C1 segment of cervical spinal cord (tissue), 14 donors: ENCODE data around the gene SGMS1.
A peak's percentile ranks its signal among the peaks of the same experiment; 100 is the strongest.
"Not testable (repeated sequence)": the region's sequence is repeated elsewhere in the genome, so short reads cannot be mapped to it uniquely, and the experiment has no call there.

Experiments
- DNase-seq, 14 donors: peaks; one replicate each; lab custom pipeline; 2025; lab: John Stamatoyannopoulos, UW

The SGMS1 gene

GRCh38 chr10:50623663-50624412, at the start of gene SGMS1:
TSS of gene SGMS1 (minus strand) at chr10:50623956. CDS start at chr10:50344114, 279,842 bp downstream.
- DNase-seq, result peak; percentile 34 to 93 (median 84)

- not testable (repeated sequence) for DNase-seq
Observed at GRCh38 chr10:50672152-50672551, 48.4 kb upstream of the SGMS1 start.

GRCh38 chr10:50671645-50672044, 47.9 kb upstream of the SGMS1 start:
- DNase-seq, result not testable (repeated sequence)

- DNase-seq, result not testable (repeated sequence)
Observed at GRCh38 chr10:50669957-50670356, 46.2 kb upstream of the SGMS1 start.

- DNase-seq, result not testable (repeated sequence)
Observed at GRCh38 chr10:50667353-50667752, 43.6 kb upstream of the SGMS1 start.

- not testable (repeated sequence) for DNase-seq
Observed at GRCh38 chr10:50662420-50662819, 38.7 kb upstream of the SGMS1 start.

- not testable (repeated sequence) for DNase-seq
Observed at GRCh38 chr10:50661563-50661962, 37.8 kb upstream of the SGMS1 start.

- not testable (repeated sequence) for DNase-seq
Observed at GRCh38 chr10:50659865-50660730, 36.3 kb upstream of the SGMS1 start.

GRCh38 chr10:50659016-50659864, 35.5 kb upstream of the SGMS1 start:
- DNase-seq, result not testable (repeated sequence)

- no peak for DNase-seq
Observed at GRCh38 chr10:50658165-50658564, 34.4 kb upstream of the SGMS1 start.

- no peak for DNase-seq
Observed at GRCh38 chr10:50653758-50654157, 30.0 kb upstream of the SGMS1 start.

- DNase-seq, result peak in 5 of 14 donors; percentile 5 to 55 (median 11)
Observed at GRCh38 chr10:50653142-50653541, 29.4 kb upstream of the SGMS1 start.

- no peak for DNase-seq
Observed at GRCh38 chr10:50651808-50652207, 28.1 kb upstream of the SGMS1 start.

- DNase-seq, result no peak
Observed at GRCh38 chr10:50650481-50650880, 26.7 kb upstream of the SGMS1 start.

- no peak for DNase-seq
Observed at GRCh38 chr10:50648935-50649227, 25.1 kb upstream of the SGMS1 start.

- no peak for DNase-seq
Observed at GRCh38 chr10:50648089-50648934, 24.6 kb upstream of the SGMS1 start.

GRCh38 chr10:50647350-50647749, 23.6 kb upstream of the SGMS1 start:
- not testable (repeated sequence) for DNase-seq

- no peak for DNase-seq
Observed at GRCh38 chr10:50645236-50645635, 21.5 kb upstream of the SGMS1 start.

GRCh38 chr10:50641626-50642025, 17.9 kb upstream of the SGMS1 start:
- DNase-seq, result no peak

GRCh38 chr10:50640238-50640637, 16.5 kb upstream of the SGMS1 start:
- DNase-seq, result no peak
